B cell (primary cell): Measurements from ENCODE around the gene FOXL1.

ENCODE experiments used
- EZH2 ChIP-seq: IDR thresholded peaks from 2 replicates; pipeline ENCODE4 v1.6.1; 2012; ENCODE audit warnings: borderline replicate concordance, low read depth, mild to moderate bottlenecking, moderate library complexity, low read length; ENCODE audit not compliant: insufficient read depth, poor library complexity, severe bottlenecking
- TF ChIP-seq, protein P1 (sequence below): fragments of 200-600 bp; IDR thresholded peaks from one replicate; pipeline ENCODE4 v1.8.0; 2022; ENCODE audit warnings: antibody characterized with exemption, mild to moderate bottlenecking

DNA sequence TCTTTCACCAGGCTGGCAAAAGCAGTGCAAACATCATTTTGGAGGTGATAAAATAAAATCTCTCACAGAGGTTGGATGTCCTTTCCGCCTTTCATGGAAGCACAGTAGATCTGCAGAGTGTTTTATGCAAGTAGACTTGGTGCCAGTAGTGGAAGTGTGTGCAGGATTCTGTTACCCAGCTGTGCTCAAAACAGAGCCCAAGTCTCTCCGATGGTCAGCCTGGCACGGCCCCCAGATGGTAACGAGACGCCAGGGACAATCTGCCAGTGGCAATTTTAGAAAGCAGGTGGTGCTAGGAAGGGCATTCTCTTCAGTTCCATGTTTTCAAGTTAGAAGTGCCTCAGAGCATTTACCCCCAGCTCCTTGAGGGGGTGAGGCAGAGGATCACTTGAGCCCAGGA is 21.8 kb upstream of the FOXL1 start:
- TF ChIP-seq, protein P1, sequence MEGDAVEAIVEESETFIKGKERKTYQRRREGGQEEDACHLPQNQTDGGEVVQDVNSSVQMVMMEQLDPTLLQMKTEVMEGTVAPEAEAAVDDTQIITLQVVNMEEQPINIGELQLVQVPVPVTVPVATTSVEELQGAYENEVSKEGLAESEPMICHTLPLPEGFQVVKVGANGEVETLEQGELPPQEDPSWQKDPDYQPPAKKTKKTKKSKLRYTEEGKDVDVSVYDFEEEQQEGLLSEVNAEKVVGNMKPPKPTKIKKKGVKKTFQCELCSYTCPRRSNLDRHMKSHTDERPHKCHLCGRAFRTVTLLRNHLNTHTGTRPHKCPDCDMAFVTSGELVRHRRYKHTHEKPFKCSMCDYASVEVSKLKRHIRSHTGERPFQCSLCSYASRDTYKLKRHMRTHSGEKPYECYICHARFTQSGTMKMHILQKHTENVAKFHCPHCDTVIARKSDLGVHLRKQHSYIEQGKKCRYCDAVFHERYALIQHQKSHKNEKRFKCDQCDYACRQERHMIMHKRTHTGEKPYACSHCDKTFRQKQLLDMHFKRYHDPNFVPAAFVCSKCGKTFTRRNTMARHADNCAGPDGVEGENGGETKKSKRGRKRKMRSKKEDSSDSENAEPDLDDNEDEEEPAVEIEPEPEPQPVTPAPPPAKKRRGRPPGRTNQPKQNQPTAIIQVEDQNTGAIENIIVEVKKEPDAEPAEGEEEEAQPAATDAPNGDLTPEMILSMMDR: no peak
- no peak for TF ChIP-seq EZH2
